Sciatic nerve (tissue), 2 donors: ENCODE data around the gene SSBP4. TPM values are rescaled to one million over a fixed set of nuclear protein-coding genes. Genes with fewer than 3 reads are reported as not detected.
A peak's percentile ranks its signal among the peaks of the same experiment; 100 is the strongest.

Experiments used
- ATAC-seq: fragments of 200-7000 bp; cut with Tn5 transposase; one replicate; pipeline ENCODE4 v1.9.1; 2020; ENCODE audit warnings: mild to moderate bottlenecking, moderate library complexity
- DNase-seq: peaks from one replicate; pipeline ENCODE4 v3.0.0-alpha.2; 2020; ENCODE audit warnings: low spot score
- intact Hi-C: fragments of 100-400 bp; cut with DNase I; formaldehyde crosslinking; loops from one replicate; pipeline ENCODE4 v1.14.2; 2022
- total RNA-seq: library from RNA; stranded (reverse); fragmentation: NEBNext Ultra II Directional; extraction: Animal tissue kit (Norgen Biotek cat#: 25700); gene quantifications from one replicate; pipeline ENCODE4 v1.2.1, GENCODE V29; 2021
- donor health status: DM: no; HTN: no; CAD: no.
- donor health status: DM: no; HTN: no; CAD: no.

Gene SSBP4
- total RNA-seq, 1 donor from 2014 or later = 82.5 TPM

- no peak for ATAC-seq
- DNase-seq = no peak
- intact Hi-C loops = loop anchor here (10.0 kb wide), 1 partner anchor 392 kb away; no protein-coding TSS in a partner anchor
Observed at GRCh38 chr19:18452386-18452785, 33.2 kb downstream of the SSBP4 start.

DNA sequence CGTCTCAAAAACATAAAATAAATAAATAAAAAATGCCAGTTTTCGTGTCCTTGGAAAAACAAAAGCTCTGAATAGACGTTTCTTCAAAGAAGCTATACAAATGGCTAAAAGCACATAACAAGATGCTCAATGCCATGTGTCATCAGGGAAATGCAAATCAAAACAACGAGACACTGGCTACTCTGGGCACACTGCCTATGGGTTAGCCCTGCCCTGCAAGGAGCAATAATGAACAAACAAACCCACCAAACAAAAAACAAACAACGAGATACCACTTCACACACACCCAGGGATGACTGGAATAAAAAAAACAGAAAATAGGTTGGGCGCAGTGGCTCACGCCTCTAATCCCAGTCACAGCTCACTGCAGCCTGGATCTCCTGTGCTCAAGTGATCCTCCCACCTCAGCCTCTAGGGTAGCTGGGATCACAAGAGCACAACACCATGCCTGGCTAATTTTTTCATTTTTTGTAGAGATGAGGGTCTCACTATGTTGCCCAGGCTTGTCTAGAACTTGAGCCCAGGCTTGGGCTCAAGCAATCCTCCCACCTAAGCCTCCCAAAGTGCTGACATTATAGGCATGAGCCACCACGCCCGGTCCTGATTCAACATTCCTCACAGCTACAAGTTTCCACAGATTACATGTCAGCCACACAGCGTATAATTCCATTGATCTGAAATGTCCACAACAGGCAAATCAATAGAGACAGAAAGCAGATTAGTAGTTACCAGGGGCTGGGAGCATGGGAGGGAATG, 34.2 kb downstream of the SSBP4 start:
- ATAC-seq = no peak
- DNase-seq = no peak
- intact Hi-C loops = loop anchor here (10.0 kb wide), 1 partner anchor 391 kb away; no protein-coding TSS in a partner anchor

- intact Hi-C loops = loop anchor here (10.0 kb wide), 1 partner anchor 389 kb away; no protein-coding TSS in a partner anchor
- DNase-seq = no peak
Observed at GRCh38 chr19:18456279-18456678, 37.1 kb downstream of the SSBP4 start.

DNA sequence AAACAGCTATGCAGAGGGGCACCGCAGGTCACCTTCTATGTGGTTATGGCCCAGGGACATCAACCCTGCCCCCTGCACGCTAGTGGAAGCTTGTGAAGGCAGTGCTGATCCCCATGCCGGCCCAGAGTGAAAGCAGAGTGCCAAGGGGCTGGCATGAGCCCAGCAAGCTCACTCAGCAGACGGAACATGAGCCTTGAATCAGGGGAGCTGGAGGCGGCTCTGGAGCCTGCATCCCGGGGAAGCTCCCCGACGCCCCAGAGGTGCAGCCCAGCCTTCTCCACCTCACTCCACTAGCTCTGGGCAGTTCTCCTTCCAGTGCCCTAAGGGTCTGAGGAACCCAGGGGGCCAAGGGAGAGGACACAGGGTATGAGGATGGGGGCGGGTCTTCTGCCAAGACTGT, 37.8 kb downstream of the SSBP4 start:
- peak; percentile 8 for ATAC-seq
- DNase-seq = no peak
- intact Hi-C loops = loop anchor here (1.0 to 10.0 kb wide), 2 partner anchors 243 to 388 kb away; no protein-coding TSS in a partner anchor

More at GRCh38 chr19:18456279-18456678, 37.1 kb downstream of the SSBP4 start:
- no peak for ATAC-seq

DNA sequence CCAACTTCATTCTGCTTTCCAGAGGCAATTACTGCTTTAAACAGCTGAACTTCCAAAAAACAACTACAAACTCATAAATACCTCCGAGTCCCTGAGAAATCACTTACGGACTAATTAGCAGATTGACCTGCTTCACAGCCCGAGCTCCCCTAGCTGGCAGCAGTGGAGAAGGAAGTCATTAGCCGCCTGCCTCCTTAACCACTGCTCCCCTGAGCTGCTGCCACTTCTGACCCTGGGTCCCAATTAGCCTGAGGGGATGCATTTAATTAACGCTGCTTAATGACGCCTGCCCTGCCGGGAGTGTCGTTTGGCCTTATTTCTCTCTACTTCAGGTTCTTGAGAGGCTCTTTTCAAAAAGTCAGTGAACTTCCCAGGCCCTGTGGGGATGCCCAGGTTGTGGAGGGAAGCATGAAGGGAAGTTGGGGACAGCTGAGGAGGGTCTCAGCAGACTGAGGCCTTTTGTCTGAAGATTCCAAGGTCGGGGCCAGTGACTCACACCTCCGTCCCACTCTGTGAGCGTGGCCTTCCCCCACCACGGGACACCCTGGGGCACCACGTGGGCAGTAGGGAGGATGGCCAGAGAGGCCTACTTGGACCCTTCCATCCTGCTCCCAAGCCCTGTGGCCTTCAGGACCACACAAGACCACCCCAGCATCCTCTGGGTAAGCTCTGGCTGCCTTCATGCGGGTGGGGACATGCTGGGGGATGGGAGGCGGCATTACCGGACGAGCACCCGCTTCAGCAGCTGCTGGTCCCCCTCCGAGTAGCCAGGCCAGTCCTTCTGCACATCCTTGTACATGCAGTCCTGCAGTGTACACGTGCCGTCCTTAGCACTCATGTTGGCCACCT, 38.5 kb downstream of the SSBP4 start:
- DNase-seq = no peak
- intact Hi-C loops = loop anchor here (1.0 to 10.0 kb wide), 2 partner anchors 243 to 387 kb away; no protein-coding TSS in a partner anchor
- no peak for ATAC-seq

DNA sequence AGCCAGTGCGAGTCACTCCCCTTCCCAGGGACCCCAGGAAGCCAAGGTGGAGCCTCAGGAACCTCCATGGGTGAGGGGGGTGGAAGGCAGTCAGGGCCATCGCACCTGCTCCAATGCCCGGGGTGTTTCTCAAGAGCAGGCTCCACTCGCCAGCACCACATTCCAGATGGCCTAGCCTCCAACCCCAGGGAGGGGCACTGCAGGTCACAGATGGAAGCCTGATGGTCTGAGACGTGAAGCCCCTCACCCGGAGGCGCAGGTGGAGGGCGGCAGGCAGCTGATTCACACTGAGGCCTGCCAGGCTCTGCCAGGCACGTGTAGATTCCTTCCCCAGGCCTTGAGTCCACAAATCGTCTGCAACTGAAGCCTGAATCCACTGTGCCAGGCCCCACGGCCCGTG, 41.7 kb downstream of the SSBP4 start:
- DNase-seq (no peak), ATAC-seq (no peak)
- intact Hi-C loops = no loop called here

- no peak for ATAC-seq
- intact Hi-C loops = no loop called here
Observed at GRCh38 chr19:18461471-18461870, 42.3 kb downstream of the SSBP4 start.

DNA sequence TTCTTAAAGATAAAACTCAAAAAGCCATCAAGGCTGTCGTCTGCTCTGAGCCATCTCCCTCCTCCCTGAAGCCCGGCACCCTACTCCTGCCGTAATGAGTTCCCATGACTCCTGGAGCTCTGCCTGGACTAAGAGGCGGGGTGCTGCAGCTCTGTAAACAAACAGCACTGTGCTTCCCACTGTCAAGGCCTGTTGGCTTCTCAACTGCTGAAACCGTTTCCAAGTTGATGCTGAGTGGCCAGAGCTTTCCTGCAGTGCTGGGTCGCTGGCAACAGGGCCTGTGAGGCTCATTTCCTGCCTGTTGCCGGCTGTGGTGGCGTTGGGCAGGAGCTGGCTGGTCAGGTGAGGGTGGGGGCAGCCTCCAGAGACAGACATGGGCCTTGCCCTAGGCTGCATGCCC, 45.4 kb downstream of the SSBP4 start:
- DNase-seq (peak; percentile 84), ATAC-seq (peak; percentile 76)
- intact Hi-C loops = no loop called here

More at GRCh38 chr19:18461471-18461870, 42.3 kb downstream of the SSBP4 start:
- no peak for DNase-seq

DNA sequence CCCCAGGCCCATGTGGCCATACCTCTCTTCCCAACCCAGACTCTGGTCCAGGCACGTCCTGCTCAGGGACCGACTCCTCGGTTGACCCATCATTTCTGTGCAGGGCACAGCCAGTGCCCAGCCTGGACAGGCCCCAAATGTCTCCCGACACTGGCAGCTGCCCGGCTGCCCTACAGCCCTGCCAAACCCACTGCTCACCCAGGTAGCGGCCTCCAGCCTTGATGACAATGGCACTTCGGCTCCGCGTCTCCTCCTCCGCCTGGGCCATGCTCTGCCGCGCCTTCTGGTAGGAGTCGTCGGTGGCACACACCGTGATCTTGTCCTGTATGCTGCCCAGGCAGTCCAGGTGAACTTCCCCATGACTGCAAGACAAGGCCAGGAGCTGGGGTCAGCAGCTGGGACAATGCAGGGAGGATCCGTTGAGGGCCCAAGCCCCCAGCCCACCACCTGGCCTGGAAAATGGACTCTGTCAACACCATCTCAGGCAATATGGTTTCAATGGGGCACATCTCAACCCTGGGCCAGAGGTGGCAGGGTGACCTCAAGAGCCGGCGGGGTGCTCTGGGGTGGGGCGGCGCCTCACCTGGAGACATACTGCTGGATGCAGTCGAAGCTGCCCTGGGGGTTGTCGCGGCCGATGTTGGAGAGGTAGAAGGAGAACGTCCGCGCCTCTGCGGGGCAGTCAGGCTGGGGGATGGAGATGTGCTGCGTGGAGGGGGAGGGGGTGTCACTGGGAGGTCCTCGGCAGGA, 46.2 kb downstream of the SSBP4 start:
- intact Hi-C loops = no loop called here
- DNase-seq (no peak), ATAC-seq (no peak)

DNA sequence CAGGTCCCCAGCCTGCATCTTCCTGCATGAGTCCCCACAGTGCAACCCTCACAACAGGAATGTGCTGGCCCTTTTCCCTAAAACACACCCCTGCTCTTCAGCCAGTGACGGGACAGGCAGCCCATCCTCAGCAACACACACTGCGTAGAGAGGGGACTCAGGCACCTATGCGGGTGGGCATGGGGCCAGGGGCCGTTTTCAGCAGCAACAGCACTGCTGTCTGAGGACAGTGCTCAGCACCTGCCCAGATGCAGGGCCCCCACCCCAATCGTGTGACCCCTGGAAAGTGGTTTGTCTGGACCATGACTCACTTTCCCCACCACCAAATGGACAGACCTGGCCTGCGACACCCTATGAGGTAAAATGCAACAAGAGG, 46.8 kb downstream of the SSBP4 start:
- ATAC-seq (no peak), DNase-seq (no peak)
- intact Hi-C loops = no loop called here

DNA sequence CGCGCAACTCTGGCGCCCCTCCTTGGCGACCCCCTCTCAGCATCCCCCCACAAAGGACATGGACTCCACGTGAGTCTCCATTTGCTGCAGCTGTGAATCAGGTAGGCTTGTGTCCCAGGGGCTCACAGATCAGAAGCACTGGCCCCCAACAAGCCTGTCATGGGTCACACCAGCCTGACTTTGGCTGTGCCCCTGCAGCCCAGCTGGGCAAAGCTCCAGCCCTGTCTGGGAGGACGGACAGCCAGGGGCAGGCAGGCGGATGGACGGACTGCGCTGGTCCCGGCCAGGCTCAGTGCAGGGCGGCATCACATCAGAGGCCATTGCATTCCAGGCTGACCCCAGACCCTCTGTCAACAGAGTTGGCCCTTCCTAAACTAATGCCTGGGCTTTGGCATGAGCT, 47.2 kb downstream of the SSBP4 start:
- DNase-seq = no peak
- intact Hi-C loops = no loop called here
- no peak for ATAC-seq

DNA sequence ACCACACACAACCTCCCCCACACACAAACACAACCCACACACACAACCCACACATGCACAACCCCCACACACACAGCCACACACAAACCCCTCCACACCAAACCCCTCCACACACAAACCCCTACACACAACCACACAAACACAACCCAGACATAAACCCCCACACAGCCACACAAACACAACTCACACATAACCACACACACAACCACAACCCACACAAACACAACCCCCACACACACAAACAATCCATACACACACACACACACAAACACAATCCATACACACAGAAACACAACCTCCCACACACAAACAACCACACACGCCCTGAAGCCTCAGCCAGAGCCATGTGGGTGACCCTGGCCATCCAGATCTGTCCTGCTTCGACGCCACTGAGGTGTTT, 48.8 kb downstream of the SSBP4 start:
- ATAC-seq (no peak), DNase-seq (no peak)
- intact Hi-C loops = no loop called here

DNA sequence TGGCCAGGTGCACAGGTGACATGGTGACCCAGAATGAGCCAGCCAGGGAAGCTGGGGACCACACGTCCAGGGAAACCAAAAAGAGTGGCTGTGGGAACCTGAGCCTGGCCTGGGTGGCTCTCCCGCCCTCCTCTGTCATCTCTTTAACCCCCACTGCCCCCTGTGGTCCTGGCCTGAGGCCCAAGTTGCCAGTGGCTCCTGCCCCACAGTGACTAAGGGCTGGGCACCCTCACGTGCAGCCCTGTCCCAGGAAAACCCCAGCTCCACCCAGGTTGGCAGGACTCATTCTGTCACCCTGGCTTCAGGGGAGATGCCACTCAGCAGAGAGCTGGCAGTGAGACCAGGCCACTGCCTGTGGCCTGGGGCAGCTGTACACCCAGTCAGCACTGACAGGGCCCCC, 49.3 kb downstream of the SSBP4 start:
- no peak for ATAC-seq
- intact Hi-C loops = no loop called here
- DNase-seq = no peak

DNA sequence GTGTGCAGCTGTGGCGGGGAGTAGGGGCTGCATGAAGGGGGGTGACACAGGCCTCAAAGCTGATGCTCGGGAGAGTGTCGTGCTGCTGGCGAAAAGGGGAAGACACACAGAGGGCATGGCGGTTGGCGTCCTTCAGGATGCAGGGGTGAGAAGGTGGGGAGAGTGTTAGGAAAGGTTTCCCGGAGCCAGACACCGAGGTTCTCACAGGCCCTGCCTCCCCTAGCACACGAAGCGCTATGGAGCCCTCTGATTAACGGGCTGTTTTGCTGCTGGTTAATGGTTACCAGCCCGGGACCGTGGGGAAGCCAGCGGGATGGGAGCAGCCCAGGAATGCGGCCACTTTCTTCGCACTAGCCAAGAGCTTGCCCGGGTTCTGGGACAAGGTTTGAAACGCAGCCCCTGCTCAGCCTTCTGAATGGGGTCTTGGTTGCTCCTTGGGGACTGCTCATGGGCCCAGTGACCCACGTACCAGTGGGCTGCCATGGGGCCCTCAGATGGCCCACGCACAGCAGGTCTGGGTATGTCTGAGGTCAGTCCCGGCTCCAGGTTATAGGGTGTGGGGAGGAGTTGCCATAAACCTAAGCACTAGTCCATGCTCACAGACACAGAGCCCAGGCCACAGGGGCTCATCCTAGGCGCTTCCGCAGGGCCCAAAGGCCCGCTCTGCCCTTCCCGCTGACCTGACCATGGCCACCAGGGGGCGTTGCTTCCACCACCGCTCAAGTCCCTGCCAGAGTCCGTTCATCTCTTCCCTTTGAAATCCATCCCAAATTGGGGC, 50.1 kb downstream of the SSBP4 start:
- intact Hi-C loops = no loop called here
- ATAC-seq = peak; percentile 40
- DNase-seq = peak; percentile 82

- ATAC-seq (no peak), DNase-seq (no peak)
- intact Hi-C loops = loop anchor here (10.0 kb wide), 1 partner anchor 94 kb away; no protein-coding TSS in a partner anchor
Observed at GRCh38 chr19:18470787-18471186, 51.6 kb downstream of the SSBP4 start.

DNA sequence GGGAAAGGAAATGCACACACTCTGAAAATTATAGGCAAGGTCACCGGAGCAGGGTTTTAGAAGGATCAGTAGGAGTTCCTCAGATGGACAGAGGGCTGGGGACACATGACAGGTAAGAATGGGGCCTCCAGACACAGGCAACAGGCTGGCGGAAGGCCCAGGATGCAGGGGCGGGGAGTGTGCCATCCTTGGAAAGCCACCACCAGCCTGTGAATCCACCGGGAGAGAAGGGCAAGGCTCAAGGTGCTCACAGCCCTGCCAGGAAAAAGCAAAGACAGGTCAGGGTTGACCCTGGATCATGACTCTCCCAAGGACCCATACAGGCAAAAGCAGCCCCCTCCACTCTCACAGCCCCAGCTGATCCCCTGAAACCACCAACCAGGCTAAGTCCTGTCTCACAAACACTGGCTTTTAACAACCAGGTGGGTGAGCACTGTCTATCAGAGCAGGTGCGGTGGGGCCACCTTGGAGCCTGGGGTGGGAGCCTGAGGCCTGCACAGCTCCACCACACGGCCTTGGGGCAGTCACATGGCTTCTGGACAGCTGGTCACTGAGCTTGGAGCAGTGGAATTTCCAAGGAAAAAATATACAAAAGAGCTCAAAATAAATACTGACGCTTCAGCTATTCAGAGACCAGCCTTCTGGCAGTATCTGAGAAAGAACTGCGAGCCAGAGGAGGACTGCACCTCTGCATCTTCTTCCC, 54.0 kb downstream of the SSBP4 start:
- no peak for DNase-seq
- no peak for ATAC-seq
- intact Hi-C loops = loop anchor here (10.0 kb wide), 1 partner anchor 92 kb away; no protein-coding TSS in a partner anchor

- intact Hi-C loops = loop anchor here (10.0 kb wide), 1 partner anchor 91 kb away; no protein-coding TSS in a partner anchor
- no peak for ATAC-seq
- DNase-seq = no peak
Observed at GRCh38 chr19:18473706-18474087, 54.5 kb downstream of the SSBP4 start.
